KBM-7 (cell line): Measurements from ENCODE around the gene CAPN9.
"Not testable (repeated sequence)": the region's sequence is repeated elsewhere in the genome, so short reads cannot be mapped to it uniquely, and the experiment has no call there.

ENCODE experiments used
- DNase-seq: peaks from one replicate; pipeline ENCODE4 v3.0.0-alpha.2; 2015
- in situ Hi-C: fragments of 300-500 bp; cut with MboI; formaldehyde crosslinking; loops from 2 replicates; pipeline ENCODE4 v1.14.3; 2020; ENCODE audit warnings: low sequenced_read_pairs, low pct_unique_long_range_greater_than_20kb, mixed read lengths

Gene CAPN9

GRCh38 chr1:230833511-230833910, 86.3 kb downstream of the CAPN9 start:
- no peak for DNase-seq
- in situ Hi-C loops: no loop called here

GRCh38 chr1:230834292-230834691, 87.1 kb downstream of the CAPN9 start:
- in situ Hi-C loops: no loop called here

GRCh38 chr1:230836347-230836746, 89.2 kb downstream of the CAPN9 start:
- no peak for DNase-seq
- in situ Hi-C loops: no loop called here

More at GRCh38 chr1:230834292-230834691, 87.1 kb downstream of the CAPN9 start:
- DNase-seq: no peak

- in situ Hi-C loops: no loop called here
- DNase-seq: no peak
These were observed 89.6 kb downstream of the CAPN9 start for GRCh38 chr1:230836793-230837192.

GRCh38 chr1:230839173-230839572, 92.0 kb downstream of the CAPN9 start:
- in situ Hi-C loops: no loop called here

GRCh38 chr1:230842801-230843200, 95.6 kb downstream of the CAPN9 start:
- in situ Hi-C loops: no loop called here
- DNase-seq: no peak

More at GRCh38 chr1:230839173-230839572, 92.0 kb downstream of the CAPN9 start:
- DNase-seq: no peak

GRCh38 chr1:230843503-230844309, 96.5 kb downstream of the CAPN9 start:
- in situ Hi-C loops: no loop called here
- DNase-seq: no peak

GRCh38 chr1:230844561-230844960, 97.4 kb downstream of the CAPN9 start:
- DNase-seq: no peak
- in situ Hi-C loops: no loop called here

GRCh38 chr1:230845184-230845583, 98.0 kb downstream of the CAPN9 start:
- DNase-seq, in situ Hi-C loops: not testable (repeated sequence)

GRCh38 chr1:230848235-230848634, 101.0 kb downstream of the CAPN9 start:
- DNase-seq: no peak
- in situ Hi-C loops: no loop called here

GRCh38 chr1:230849451-230850224, 102.5 kb downstream of the CAPN9 start:
- DNase-seq: no peak
- in situ Hi-C loops: no loop called here

GRCh38 chr1:230850547-230850946, 103.4 kb downstream of the CAPN9 start:
- DNase-seq: no peak
- in situ Hi-C loops: no loop called here

- in situ Hi-C loops: no loop called here
- no peak for DNase-seq
These were observed 104.1 kb downstream of the CAPN9 start for GRCh38 chr1:230851291-230851691.
